OCI-LY1 (cell line): Measurements from ENCODE around the gene PARG.

Source experiments
- H2AFZ ChIP-seq: fragments of 200-600 bp; sonication (generic), shearing (Covaris generic); 2 replicates; pipeline ENCODE4 v1.6.0; 2014; ENCODE audit warnings: antibody characterized with exemption, mild to moderate bottlenecking, low read length
- H3F3A ChIP-seq: fragments of 200-600 bp; sonication (generic), shearing (Covaris generic); 2 replicates; pipeline ENCODE4 v1.6.0; 2014; ENCODE audit warnings: mild to moderate bottlenecking, antibody characterized with exemption, low read length, moderate library complexity; ENCODE audit not compliant: insufficient read depth
- H3K27ac ChIP-seq: fragments of 200-600 bp; sonication (generic); 2 replicates; pipeline ENCODE4 v1.5.1; 2014; ENCODE audit warnings: low read length, mixed run types, mild to moderate bottlenecking, low read depth; ENCODE audit not compliant: poor library complexity, severe bottlenecking
- H3K27me3 ChIP-seq: fragments of 200-600 bp; sonication (generic); 2 replicates; pipeline ENCODE4 v1.6.0; 2014; ENCODE audit warnings: antibody characterized with exemption, mild to moderate bottlenecking, low read length, moderate library complexity; ENCODE audit not compliant: insufficient read depth
- H3K36me3 ChIP-seq: fragments of 200-600 bp; sonication (generic); 2 replicates; pipeline ENCODE4 v1.6.1; 2014; ENCODE audit warnings: mild to moderate bottlenecking, antibody characterized with exemption, low read length, moderate library complexity, mixed read lengths; ENCODE audit not compliant: insufficient read depth
- H3K4me1 ChIP-seq: fragments of 200-600 bp; sonication (generic); 2 replicates; pipeline ENCODE4 v1.5.1; 2014; ENCODE audit warnings: mild to moderate bottlenecking, low read length, moderate library complexity; ENCODE audit not compliant: insufficient read depth, severe bottlenecking
- H3K4me2 ChIP-seq: fragments of 200-600 bp; sonication (generic), shearing (Covaris generic); 2 replicates; pipeline ENCODE4 v1.6.1; 2014; ENCODE audit warnings: low read length
- H3K4me3 ChIP-seq: fragments of 200-600 bp; sonication (generic); 2 replicates; pipeline ENCODE4 v1.5.1; 2014; ENCODE audit warnings: low read length, low read depth, mild to moderate bottlenecking, mixed read lengths; ENCODE audit not compliant: poor library complexity, severe bottlenecking
- H3K79me2 ChIP-seq: fragments of 200-600 bp; shearing (Covaris generic); 2 replicates; pipeline ENCODE4 v1.6.1; 2016; ENCODE audit warnings: mixed run types, low read length, mixed read lengths; ENCODE audit not compliant: insufficient read depth
- H3K9ac ChIP-seq: fragments of 200-600 bp; sonication (generic), shearing (Covaris generic); 2 replicates; pipeline ENCODE4 v1.6.1; 2014; ENCODE audit warnings: mild to moderate bottlenecking, low read length, mixed read lengths
- H3K9me2 ChIP-seq: fragments of 200-600 bp; sonication (generic), shearing (Covaris generic); 2 replicates; pipeline ENCODE4 v1.6.1; 2014; ENCODE audit warnings: low read depth, mild to moderate bottlenecking, low read length, mixed read lengths
- H3K9me3 ChIP-seq: fragments of 200-600 bp; shearing (Covaris generic); 2 replicates; pipeline ENCODE4 v1.6.1; 2014; ENCODE audit warnings: low read length, mixed read lengths
- H4K20me1 ChIP-seq: fragments of 200-600 bp; sonication (generic), shearing (Covaris generic); 2 replicates; pipeline ENCODE4 v1.6.0; 2016; ENCODE audit warnings: mild to moderate bottlenecking, low read length; ENCODE audit not compliant: insufficient read depth
- CTCF ChIP-seq: fragments of 200-600 bp; sonication (generic), shearing (Covaris generic); IDR thresholded peaks from 2 replicates; pipeline ENCODE4 v1.5.1; 2017; ENCODE audit warnings: mild to moderate bottlenecking, antibody characterized with exemption, low read length, moderate library complexity, mixed read lengths
- EZH2 ChIP-seq: fragments of 200-600 bp; sonication (generic), shearing (Covaris generic); IDR thresholded peaks from 2 replicates; pipeline ENCODE4 v1.8.0; 2017; ENCODE audit warnings: borderline replicate concordance, mixed run types, mild to moderate bottlenecking, antibody characterized with exemption, low read length, moderate library complexity, mixed read lengths

PARG gene

GRCh38 chr10:49831352-49832035 lies 110.3 kb downstream of the PARG start:
- H3K36me3 ChIP-seq = peaks cover 21% of the 10 kb centered on the region
- H3K4me1 ChIP-seq = peaks cover 5% of the 10 kb centered on the region
- H3K27ac ChIP-seq = no peak overlapping the region

GRCh38 chr10:49830846-49831245 lies 111.0 kb downstream of the PARG start:
- Histone ChIP-seq H3K79me2 (no peaks in the 10 kb centered on the region), H2AFZ (no peak overlapping the region), H3K9me3 (no peaks in the 10 kb centered on the region), H3K4me3 (no peak overlapping the region), H3K27ac (no peak overlapping the region), H4K20me1 (no peaks in the 10 kb centered on the region), H3F3A (no peaks in the 10 kb centered on the region), H3K9me2 (no peaks in the 10 kb centered on the region), H3K9ac (no peak overlapping the region), H3K27me3 (no peaks in the 10 kb centered on the region), H3K4me2 (no peak overlapping the region), H3K36me3 (peaks cover 19% of the 10 kb centered on the region), H3K4me1 (peaks cover 5% of the 10 kb centered on the region)
- TF ChIP-seq EZH2 (no peak), CTCF (no peak)

More at GRCh38 chr10:49831352-49832035, 110.3 kb downstream of the PARG start:
- H3K79me2 ChIP-seq = no peaks in the 10 kb centered on the region
- H3F3A ChIP-seq = no peaks in the 10 kb centered on the region
- no peaks in the 10 kb centered on the region for H4K20me1 ChIP-seq
- TF ChIP-seq CTCF (no peak), EZH2 (no peak)
- no peak overlapping the region for H3K9ac ChIP-seq
- H3K9me3 ChIP-seq = no peaks in the 10 kb centered on the region
- no peaks in the 10 kb centered on the region for H3K9me2 ChIP-seq
- H2AFZ ChIP-seq = no peak overlapping the region
- no peak overlapping the region for H3K4me3 ChIP-seq
- H3K4me2 ChIP-seq = no peak overlapping the region
- H3K27me3 ChIP-seq = no peaks in the 10 kb centered on the region

- Histone ChIP-seq H3K36me3 (peaks cover 20% of the 10 kb centered on the region; the same call in 1 of the 2 replicates), H3K4me1 (peaks cover 5% of the 10 kb centered on the region), H3K4me2 (no peak overlapping the region), H3K27me3 (no peaks in the 10 kb centered on the region), H3K4me3 (no peak overlapping the region), H3K27ac (no peak overlapping the region), H4K20me1 (no peaks in the 10 kb centered on the region), H3F3A (no peaks in the 10 kb centered on the region), H3K9ac (no peak overlapping the region), H2AFZ (no peak overlapping the region), H3K9me3 (no peaks in the 10 kb centered on the region), H3K9me2 (no peaks in the 10 kb centered on the region), H3K79me2 (no peaks in the 10 kb centered on the region)
- TF ChIP-seq CTCF = no peak
- no peak for TF ChIP-seq EZH2
These were observed 111.8 kb downstream of the PARG start for GRCh38 chr10:49830016-49830415.
